SH-SY5Y (cell line): ENCODE data around the gene SS18.

ENCODE experiments used
- GATA2 ChIP-seq: IDR thresholded peaks from 2 replicates; pipeline ENCODE4 v1.6.1; 2011; ENCODE audit warnings: mild to moderate bottlenecking, low read depth, low read length
- GATA3 ChIP-seq: IDR thresholded peaks from 2 replicates; pipeline ENCODE4 v1.6.1; 2011; ENCODE audit warnings: low read depth, mild to moderate bottlenecking, low read length, moderate library complexity

- TF ChIP-seq GATA2, result no peak
- TF ChIP-seq GATA3, result no peak
Observed at GRCh38 chr18:26082475-26082874, 7.9 kb downstream of the SS18 start.
